GM12878 (cell line): Measurements from ENCODE around the gene PLCG1. TPM values are rescaled to one million over a fixed set of nuclear protein-coding genes. Genes with fewer than 3 reads are reported as not detected.

ENCODE experiments used
- ATAC-seq: fragments of 200-7000 bp; cut with Tn5 transposase; 3 replicates; pipeline ENCODE4 v1.9.1; 2020; ENCODE audit warnings: mild to moderate bottlenecking, moderate library complexity
- BruUV-seq: library from RNA; stranded (reverse); fragments of 400-500 nt; replicated peaks from 2 replicates; lab custom pipeline; 2021; lab: Mats Ljungman, UMichigan
- CTCF ChIA-PET: fragments of 300-600 bp; sonication (Branson Sonifier 250); formaldehyde crosslinking; extraction: SDS; loops from one replicate; lab custom pipeline; 2021; ENCODE audit warnings: inconsistent platforms; lab: Yijun Ruan, JAX
- POLR2A ChIA-PET: fragments of 350-600 bp; formaldehyde crosslinking; extraction: SDS; loops from one replicate; lab custom pipeline; 2021; ENCODE audit warnings: inconsistent platforms; lab: Charles Lee
- RAD21 ChIA-PET: fragments of 300-600 bp; sonication (Branson Sonifier 250); formaldehyde crosslinking; loops from one replicate; lab custom pipeline; 2023; ENCODE audit warnings: antibody characterized with exemption; ENCODE audit not compliant: unreplicated experiment; lab: Charles Lee
- SMC1A ChIA-PET: fragments of 300-600 bp; sonication (Branson Sonifier 250); formaldehyde crosslinking; loops from one replicate; lab custom pipeline; 2023; ENCODE audit not compliant: unreplicated experiment, uncharacterized antibody; lab: Charles Lee
- DNase-seq: peaks from one replicate; pipeline ENCODE4 v3.0.0-alpha.2; 2011; ENCODE audit warnings: low read depth, low spot score
- FAIRE-seq: peaks from 3 replicates; lab custom pipeline; 2011; peaks lifted over from hg19 to GRCh38; lab: Jason Lieb, UNC
- H2AFZ ChIP-seq: 2 replicates; pipeline ENCODE4 v1.6.0; 2011; ENCODE audit warnings: low read depth, low read length, control low read depth; ENCODE audit not compliant: control insufficient read depth
- H3K27ac ChIP-seq: 2 replicates; pipeline ENCODE4 v1.5.1; 2011; ENCODE audit warnings: control low read depth; ENCODE audit not compliant: control insufficient read depth, insufficient read depth
- H3K27me3 ChIP-seq, 2 experiments: replicated peaks in 1 of 2; 2 replicates each; pipeline versions ENCODE4 v1.6.0 to v1.6.1; 2011; ENCODE audit warnings: low read length in 1 of 2; ENCODE audit not compliant: control insufficient read depth in 2 of 2, insufficient read depth in 2 of 2
- H3K36me3 ChIP-seq, 2 experiments: 2 replicates each; pipeline ENCODE4 v1.5.1; 2011; ENCODE audit warnings: low read length in 1 of 2; ENCODE audit not compliant: control insufficient read depth in 2 of 2, insufficient read depth in 2 of 2
- H3K4me1 ChIP-seq: 2 replicates; pipeline ENCODE4 v1.6.1; 2011; ENCODE audit warnings: mild to moderate bottlenecking, low read length, moderate library complexity, mixed read lengths; ENCODE audit not compliant: control insufficient read depth, insufficient read depth
- H3K4me2 ChIP-seq: 2 replicates; pipeline ENCODE4 v1.6.0; 2011; ENCODE audit warnings: control low read depth; ENCODE audit not compliant: control insufficient read depth, insufficient read depth
- H3K4me3 ChIP-seq: fragments of 200-600 bp; sonication (generic); 2 replicates; pipeline ENCODE4 v1.5.1; 2016
- H3K79me2 ChIP-seq: 2 replicates; pipeline ENCODE4 v1.6.0; 2011; ENCODE audit warnings: low read length; ENCODE audit not compliant: control insufficient read depth, insufficient read depth
- H3K9ac ChIP-seq: 2 replicates; pipeline ENCODE4 v1.8.0; 2011; ENCODE audit warnings: low read length, control low read depth, mixed read lengths; ENCODE audit not compliant: control insufficient read depth, insufficient read depth
- H3K9me3 ChIP-seq: replicated peaks from 3 replicates; pipeline ENCODE4 v1.5.1; 2011; ENCODE audit warnings: mild to moderate bottlenecking, low read length; ENCODE audit not compliant: control insufficient read depth, insufficient read depth
- H4K20me1 ChIP-seq: 2 replicates; pipeline ENCODE4 v1.6.0; 2011; ENCODE audit not compliant: control insufficient read depth, insufficient read depth
- BCL3 ChIP-seq: IDR thresholded peaks from 2 replicates; pipeline ENCODE4 v1.6.1; 2011; ENCODE audit warnings: borderline replicate concordance, low read depth, mild to moderate bottlenecking, moderate library complexity, low read length; ENCODE audit not compliant: insufficient read depth, poor library complexity, severe bottlenecking
- BHLHE40 ChIP-seq, 2 experiments: fragments of 450-650 bp in 1 of 2; IDR thresholded peaks; 2 replicates each; pipeline ENCODE4 v1.6.1; 2011 to 2017; ENCODE audit warnings: low read depth in 2 of 2, borderline replicate concordance in 1 of 2, improper control_type of control experiment in 1 of 2, low read length in 1 of 2, mild to moderate bottlenecking in 1 of 2
- CBFB ChIP-seq: IDR thresholded peaks from 2 replicates; pipeline ENCODE4 v1.6.1; 2016; ENCODE audit warnings: antibody characterized with exemption, low read depth
- ESRRA ChIP-seq: IDR thresholded peaks from 2 replicates; pipeline ENCODE4 v1.6.1; 2012; ENCODE audit warnings: mild to moderate bottlenecking, low read length, improper control_type of control experiment
- FOXM1 ChIP-seq: IDR thresholded peaks from 2 replicates; pipeline ENCODE4 v1.6.1; 2012; ENCODE audit warnings: low read depth, mild to moderate bottlenecking, inconsistent platforms, low read length, moderate library complexity
- IRF5 ChIP-seq: fragments of 450-650 bp; IDR thresholded peaks from 2 replicates; pipeline ENCODE4 v1.6.1; 2017; ENCODE audit warnings: borderline replicate concordance
- PAX5 ChIP-seq: IDR thresholded peaks from 2 replicates; pipeline ENCODE4 v1.6.1; 2011; ENCODE audit warnings: low read depth, low read length, borderline replicate concordance
- RUNX3 ChIP-seq: IDR thresholded peaks from 2 replicates; pipeline ENCODE4 v1.6.1; 2012; ENCODE audit warnings: low read length, inconsistent platforms
- SIN3A ChIP-seq: IDR thresholded peaks from 2 replicates; pipeline ENCODE4 v1.6.1; 2012; ENCODE audit warnings: low read depth, low read length, improper control_type of control experiment
- SMARCA5 ChIP-seq: fragments of 450-650 bp; IDR thresholded peaks from 2 replicates; pipeline ENCODE4 v1.6.1; 2017; ENCODE audit warnings: mild to moderate bottlenecking
- STAT1 ChIP-seq: fragments of 450-650 bp; conservative IDR thresholded peaks from 2 replicates; pipeline ENCODE4 v1.6.1; 2014; ENCODE audit warnings: antibody characterized with exemption, mild to moderate bottlenecking
- TBL1XR1 ChIP-seq: IDR thresholded peaks from 2 replicates; pipeline ENCODE4 v1.6.1; 2012; ENCODE audit warnings: low read depth, low read length, improper control_type of control experiment
- TCF12 ChIP-seq: IDR thresholded peaks from 2 replicates; pipeline ENCODE4 v1.6.1; 2011; ENCODE audit warnings: low read depth, mild to moderate bottlenecking, low read length
- YY1 ChIP-seq: IDR thresholded peaks from 2 replicates; pipeline ENCODE4 v1.6.1; 2011; ENCODE audit warnings: low read depth, mild to moderate bottlenecking, low read length
- WGBS: methylation state at CpG from one replicate; pipeline ENCODE4 v1.1.6; 2016; ENCODE audit warnings: low lambda C conversion rate; ENCODE audit not compliant: insufficient replicate concordance, insufficient coverage; ENCODE audit errors: missing lambda C conversion rate; 5-methylcytosine and 5-hydroxymethylcytosine counted together
- in situ Hi-C: fragments of 300-500 bp; cut with MboI; formaldehyde crosslinking; loops from 9 replicates; pipeline ENCODE4 v1.14.3; 2018; ENCODE audit warnings: mixed read lengths
- intact Hi-C: fragments of 100-400 bp; cut with micrococcal nuclease; formaldehyde crosslinking; loops from one replicate; pipeline ENCODE4 v1.14.2; 2022; ENCODE audit not compliant: unreplicated experiment
- polyA plus RNA-seq, 11 experiments: library from polyadenylated mRNA; depleted of rRNA in 4 of 11; unstranded in 6 of 11; stranded (reverse) in 5 of 11; fragments of >200 nt; fragmentation: Nextera tagmentation in 4 of 11; fragmentation: Illumina TruSeq in 1 of 11; extraction: Ambion mirVana in 4 of 11; extraction: Trizol in 1 of 11; gene quantifications; 1 replicate in 1 of 11; 2 replicates in 10 of 11; pipeline versions ENCODE4 v1.2.1 to v1.2.3, GENCODE V29; 2011 to 2016; ENCODE audit warnings: inconsistent platforms in 2 of 11, missing spikeins in 2 of 11, low read depth in 1 of 11
- total RNA-seq, 4 experiments: library from RNA; depleted of rRNA in 3 of 4; stranded (reverse); fragments of >200 nt in 3 of 4; fragmentation: Illumina TruSeq in 1 of 4; extraction: Trizol in 1 of 4; gene quantifications; 2 replicates each; pipeline versions ENCODE4 v1.2.1 to v1.2.3, GENCODE V29; 2013 to 2021
- TF ChIP-seq, protein P1 (sequence below): fragments of 450-650 bp; IDR thresholded peaks from 2 replicates; pipeline ENCODE4 v1.6.1; 2017; ENCODE audit warnings: low read depth, mild to moderate bottlenecking, moderate library complexity

The PLCG1 gene
- total and polyA plus RNA-seq, 10 of the 15 experiments (the other 5 are each of a cell fraction or from before 2014, with no cell fraction given): 2.6 to 114 (median 45.3) TPM

- no peak for TF ChIP-seq IRF5
- no peak for TF ChIP-seq STAT1
Measured at GRCh38 chr20:41137614-41138474, 501 bp downstream of the PLCG1 start (continued).

- 14% methylated on average over 12 of the region's 12 CpGs for WGBS
- Histone ChIP-seq H3K4me1 (peaks cover 61% of the 10 kb centered on the region), H3K9me3 (no peaks in the 10 kb centered on the region), H3K27ac (peak overlapping the region; percentile 88), H3K27me3 (no peaks in the 10 kb centered on the region), H3K9ac (peak overlapping the region; percentile 90), H3K36me3 (no peaks in the 10 kb centered on the region; a peak in 1 of 4 replicates), H3K4me2 (peak overlapping the region; percentile 95), H3K4me3 (peak overlapping the region; percentile 81), H2AFZ (peak overlapping the region; percentile 31), H4K20me1 (peaks cover 9% of the 10 kb centered on the region), H3K79me2 (peaks cover 66% of the 10 kb centered on the region)
- in situ Hi-C loops (no loop called here), intact Hi-C loops (loop anchor here (5.0 kb wide), 1 partner anchor 179 kb away; the partner anchor contains the start of gene ZHX3)
- ChIA-PET SMC1A (interaction anchor here (0.8 to 5.9 kb wide), 9 partner anchors 13 to 197 kb away, joined by 3 to 71 read pairs (median 3); no protein-coding TSS in a partner anchor), POLR2A (interaction anchor here (0.6 to 11.3 kb wide), 9 partner anchors 8 to 174 kb away, joined by 3 to 84 read pairs (median 3); no protein-coding TSS in a partner anchor), RAD21 (interaction anchor here (0.6 to 7.8 kb wide), 6 partner anchors 16 to 201 kb away, joined by 3 to 67 read pairs (median 7); no protein-coding TSS in a partner anchor), CTCF (interaction anchor here (0.8 to 10.1 kb wide), 9 partner anchors 8 to 201 kb away, joined by 3 to 75 read pairs (median 5); no protein-coding TSS in a partner anchor)
- ATAC-seq (peak; percentile 7), FAIRE-seq (no peak), DNase-seq (no peak)
- TSS peak; percentile 46 for BruUV-seq
- TF ChIP-seq PAX5 (no peak), BCL3 (no peak), TBL1XR1 (peak; percentile 12; the same call in 1 of the 2 replicates), ESRRA (no peak), FOXM1 (no peak), YY1 (no peak), SMARCA5 (no peak), SIN3A (0 out of 2 replicates have a peak, but pooled peaks have one; percentile 19), CBFB (no peak), BHLHE40 (IDR thresholded peaks at IDR 0.05; ENCODE audit: borderline replicate concordance in 1 of 2, low read depth in 2 of 2, low read length in 1 of 2) (peak; percentile 55 to 64; a peak in 2 of 4 replicates), RUNX3 (peak; percentile 70), TCF12 (peak; percentile 73; the same call in 1 of the 2 replicates)
- TF ChIP-seq, protein P1, sequence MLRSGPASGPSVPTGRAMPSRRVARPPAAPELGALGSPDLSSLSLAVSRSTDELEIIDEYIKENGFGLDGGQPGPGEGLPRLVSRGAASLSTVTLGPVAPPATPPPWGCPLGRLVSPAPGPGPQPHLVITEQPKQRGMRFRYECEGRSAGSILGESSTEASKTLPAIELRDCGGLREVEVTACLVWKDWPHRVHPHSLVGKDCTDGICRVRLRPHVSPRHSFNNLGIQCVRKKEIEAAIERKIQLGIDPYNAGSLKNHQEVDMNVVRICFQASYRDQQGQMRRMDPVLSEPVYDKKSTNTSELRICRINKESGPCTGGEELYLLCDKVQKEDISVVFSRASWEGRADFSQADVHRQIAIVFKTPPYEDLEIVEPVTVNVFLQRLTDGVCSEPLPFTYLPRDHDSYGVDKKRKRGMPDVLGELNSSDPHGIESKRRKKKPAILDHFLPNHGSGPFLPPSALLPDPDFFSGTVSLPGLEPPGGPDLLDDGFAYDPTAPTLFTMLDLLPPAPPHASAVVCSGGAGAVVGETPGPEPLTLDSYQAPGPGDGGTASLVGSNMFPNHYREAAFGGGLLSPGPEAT: 0 out of 2 replicates have a peak, but pooled peaks have one; percentile 20
Measured at GRCh38 chr20:41138475-41139226, 1.3 kb downstream of the PLCG1 start.
